Measurements from ENCODE around the gene GOLGA6D.
"Not testable (repeated sequence)": the region's sequence is repeated elsewhere in the genome, so short reads cannot be mapped to it uniquely, and the experiment has no call there.

The GOLGA6D gene

DNA sequence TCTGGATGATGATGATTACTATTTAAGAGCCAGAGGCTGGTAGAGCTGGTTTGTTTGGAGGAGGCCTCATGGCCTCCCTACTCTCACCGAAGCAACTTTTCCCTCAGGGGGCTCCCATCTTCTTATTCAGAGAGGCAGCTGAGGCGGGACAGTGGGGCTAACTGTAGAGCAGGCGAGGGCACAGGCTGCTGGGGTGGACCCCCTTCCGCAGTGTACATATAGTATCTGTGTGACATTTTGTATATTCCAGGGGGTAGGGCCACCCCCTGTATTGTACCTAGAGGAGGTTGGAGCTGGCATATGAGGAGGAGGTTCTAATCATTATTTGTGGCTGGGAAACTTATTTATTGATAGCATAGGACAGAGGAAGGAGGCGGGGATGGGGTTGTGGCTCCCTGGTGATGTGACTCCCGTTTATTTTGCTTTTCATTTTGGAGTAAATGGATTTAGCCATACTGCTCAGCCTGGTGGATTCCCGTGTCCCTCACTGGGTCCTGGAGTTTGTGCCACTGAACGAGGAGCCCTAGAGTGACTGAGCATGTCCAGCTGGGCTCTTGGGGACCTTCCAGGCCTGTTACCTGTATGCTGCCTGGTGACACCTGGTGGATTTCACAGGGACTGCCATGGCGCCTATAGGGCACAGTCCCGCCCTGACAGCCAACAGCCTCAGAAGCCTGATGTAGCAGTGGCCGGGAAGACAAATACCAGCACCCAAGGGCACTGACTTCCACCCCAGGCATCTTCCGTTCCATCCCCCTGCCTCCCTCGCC, 16.1 kb downstream of the GOLGA6D start:
- DNase-seq, result not testable (repeated sequence)

DNA sequence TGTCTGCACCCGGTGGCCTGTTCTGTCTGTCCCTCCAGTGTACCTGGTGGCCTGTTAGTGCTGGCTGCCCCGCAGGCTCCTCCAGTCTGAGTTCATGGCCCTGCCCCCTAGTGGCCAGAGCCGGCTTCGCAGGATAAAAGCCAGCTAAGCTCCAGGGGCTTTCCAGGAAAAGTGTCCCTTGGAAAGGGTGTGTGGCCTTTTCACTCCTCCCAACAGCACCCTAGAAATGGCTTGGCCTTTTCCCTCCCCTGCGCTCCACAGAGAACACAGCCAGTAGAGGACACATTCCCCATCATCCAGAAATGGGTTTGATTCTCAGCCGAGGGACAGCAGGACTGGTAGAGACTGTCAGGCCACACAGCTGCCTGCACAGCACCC, 16.7 kb downstream of the GOLGA6D start:
- DNase-seq, result not testable (repeated sequence)

DNA sequence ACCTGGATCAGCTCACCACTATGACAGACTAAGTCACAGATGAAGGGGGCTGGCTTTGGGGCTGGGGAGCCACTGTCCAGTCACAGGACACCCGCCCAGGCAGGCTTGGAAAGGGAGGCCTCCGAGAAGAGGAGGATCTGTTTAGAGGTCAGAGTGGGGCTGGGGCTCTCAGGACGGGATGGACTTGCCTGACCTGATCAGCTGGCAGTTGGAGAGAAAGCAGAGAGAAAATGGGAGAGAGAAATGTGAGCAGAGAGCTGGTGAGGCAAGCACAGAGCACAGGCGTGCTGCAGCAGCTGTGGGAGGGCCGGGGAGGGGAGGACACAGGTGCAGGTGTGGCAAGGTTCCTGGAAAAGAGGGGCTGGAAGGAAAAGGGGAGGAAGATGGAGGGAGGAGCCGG, 17.4 kb downstream of the GOLGA6D start:
- DNase-seq, result not testable (repeated sequence)

DNA sequence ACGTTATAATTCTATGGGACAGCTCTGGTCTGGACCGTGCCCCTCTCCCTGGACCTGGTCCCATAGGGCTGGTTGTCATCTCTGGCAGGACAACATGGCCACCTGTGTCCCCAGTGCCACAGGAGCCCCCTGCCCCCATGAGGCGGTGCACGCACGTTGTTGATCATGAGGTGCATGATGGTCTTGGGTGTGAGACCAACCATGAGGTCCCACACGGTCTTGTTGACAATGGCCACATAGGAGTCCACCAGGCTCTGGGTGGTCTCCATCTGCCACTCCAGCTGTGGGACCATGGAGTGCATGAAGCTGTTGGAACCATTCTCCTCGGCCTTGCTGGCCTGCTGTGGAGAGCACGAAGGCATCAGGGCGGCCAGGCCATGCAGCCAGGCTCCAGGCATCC, 19.7 kb downstream of the GOLGA6D start:
- DNase-seq, result no peak

DNA sequence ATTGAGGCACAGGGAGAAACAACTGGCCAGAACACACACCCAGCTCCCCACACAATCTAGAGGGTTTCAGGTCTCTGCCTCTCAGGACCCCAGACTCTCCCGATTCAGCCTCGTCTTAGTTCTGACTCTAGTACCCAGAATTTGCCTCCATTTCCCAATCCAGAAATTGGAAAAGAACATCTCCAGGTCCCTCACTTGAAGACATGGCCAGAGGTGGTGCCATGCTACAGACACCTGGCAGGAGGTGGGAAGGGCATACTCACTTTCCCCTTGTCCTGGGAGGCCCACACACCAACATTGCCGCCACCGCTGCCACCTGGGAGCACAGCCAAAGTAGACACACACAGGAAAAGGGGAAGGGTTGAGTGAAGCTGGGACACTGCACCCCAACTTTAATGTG, 20.1 kb downstream of the GOLGA6D start:
- DNase-seq, result not testable (repeated sequence)

DNA sequence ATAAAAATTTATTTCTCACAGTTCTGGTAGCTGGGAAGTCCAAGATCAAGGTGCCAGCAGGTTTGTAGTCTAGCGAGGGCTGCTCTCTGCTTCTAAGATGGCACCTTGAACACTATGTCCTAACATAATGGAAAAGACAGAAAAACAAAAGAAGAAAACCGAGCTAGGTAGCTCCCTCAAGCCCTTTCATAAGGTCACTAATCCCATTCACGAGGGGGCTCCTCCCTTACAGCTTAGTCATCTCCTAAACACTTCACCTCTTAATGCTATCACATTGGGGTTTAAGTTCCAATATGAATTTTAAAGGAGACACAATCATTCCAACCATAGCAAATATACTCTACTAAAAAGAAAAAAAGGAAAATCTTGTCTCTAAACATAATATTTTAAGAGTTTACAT, 23.6 kb downstream of the GOLGA6D start:
- DNase-seq, result no peak

DNA sequence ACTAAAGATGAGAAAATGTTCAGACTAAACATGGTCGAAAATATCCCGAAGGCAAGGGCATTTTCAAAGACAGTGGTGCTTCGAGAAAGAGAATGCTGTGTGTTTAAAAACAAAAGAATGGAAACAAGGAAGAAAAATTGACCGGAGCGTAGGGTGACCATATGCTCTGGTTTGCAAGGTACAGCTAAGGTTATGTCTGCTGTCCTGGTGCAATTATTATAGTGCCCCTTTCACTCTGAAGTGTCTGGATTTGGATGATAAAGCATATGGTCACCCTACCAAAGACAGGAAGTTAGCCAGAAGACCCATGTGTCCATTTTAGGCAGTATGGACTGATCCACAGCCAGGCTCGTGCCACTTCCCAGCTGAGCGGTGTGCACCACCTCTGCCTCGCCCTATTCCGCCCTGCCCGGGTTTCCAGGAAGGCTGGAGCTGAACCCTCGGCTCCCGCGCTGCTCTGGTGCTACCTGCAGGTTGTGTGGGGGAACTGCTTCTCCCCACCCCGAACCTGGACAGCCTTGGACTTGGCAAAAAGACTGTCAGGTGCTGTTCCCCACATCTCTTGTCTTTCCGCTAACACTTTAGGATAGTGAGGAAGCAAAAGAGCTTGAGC, 25.2 kb downstream of the GOLGA6D start:
- DNase-seq, result no peak

DNA sequence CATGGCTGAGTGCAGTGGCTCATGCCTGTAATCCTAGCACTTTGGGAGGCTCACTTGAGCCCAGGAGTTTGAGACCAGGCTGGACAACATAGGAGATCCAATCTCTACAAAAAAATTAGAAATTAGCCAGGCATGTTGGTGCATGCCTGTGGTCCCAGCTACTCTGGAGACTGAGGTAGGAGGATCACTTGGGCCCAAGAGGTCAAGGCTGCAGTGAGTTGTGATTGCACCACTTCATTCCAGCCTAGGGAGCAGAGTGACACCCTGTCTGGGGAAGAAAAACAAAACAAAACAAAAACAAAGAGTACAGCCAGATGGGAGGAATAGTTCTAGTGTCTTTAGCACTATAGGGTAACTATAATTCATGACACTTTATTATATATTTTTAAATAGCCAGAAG, 27.1 kb downstream of the GOLGA6D start:
- DNase-seq, result no peak

DNA sequence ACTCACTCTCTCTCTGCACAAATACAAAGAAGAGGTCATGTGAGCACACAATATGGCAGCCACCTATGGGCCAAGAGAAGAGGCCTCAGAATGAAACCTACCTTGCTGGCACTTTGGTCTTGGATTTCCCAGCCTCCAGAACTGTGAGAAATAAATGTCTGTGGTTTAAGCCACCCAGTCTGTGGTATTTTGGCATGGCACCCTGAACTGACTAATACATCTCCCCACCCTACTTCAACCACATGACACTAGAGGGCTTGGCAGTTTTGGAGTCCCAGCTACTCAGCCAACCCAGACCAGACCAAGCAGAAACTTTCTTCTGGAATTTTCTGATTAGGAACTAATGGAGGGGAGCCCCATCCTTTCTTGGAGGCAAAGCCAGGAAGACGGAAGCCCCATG, 29.9 kb downstream of the GOLGA6D start:
- DNase-seq, result not testable (repeated sequence)

DNA sequence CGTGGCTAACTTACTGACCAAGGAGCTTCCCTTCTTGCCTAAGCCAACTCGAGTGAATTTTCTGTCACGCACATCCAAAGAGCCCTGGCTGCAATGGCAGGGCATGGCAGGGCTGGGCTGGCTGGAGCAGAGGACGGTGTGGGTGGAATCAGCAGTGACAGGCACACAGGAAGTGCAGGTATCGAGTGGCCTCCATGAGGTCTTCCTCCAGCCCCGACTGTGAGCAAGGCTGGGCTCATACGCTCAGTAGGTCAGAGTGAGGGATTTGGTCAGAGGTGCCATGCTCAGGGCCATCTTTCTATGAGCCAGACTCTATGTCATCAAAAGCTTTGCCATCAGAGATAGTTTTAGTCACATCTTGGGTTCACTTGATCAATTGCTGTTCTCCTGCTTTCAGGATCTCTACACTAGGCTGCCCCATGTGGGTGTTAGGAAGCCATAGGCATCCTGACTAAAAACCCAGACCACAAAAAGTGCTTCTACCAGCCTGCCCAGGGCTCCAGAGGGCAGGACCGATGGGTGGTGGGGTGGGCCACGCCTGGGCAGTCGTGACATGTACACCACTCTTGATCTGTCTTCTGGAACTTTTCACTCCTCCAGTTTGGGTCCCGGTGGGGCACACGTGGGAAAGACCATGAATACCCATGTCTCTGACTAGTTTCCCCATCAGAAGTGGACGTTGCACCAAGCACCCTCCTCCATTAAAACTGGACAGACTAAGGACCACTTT, 30.6 kb downstream of the GOLGA6D start:
- no peak for DNase-seq

DNA sequence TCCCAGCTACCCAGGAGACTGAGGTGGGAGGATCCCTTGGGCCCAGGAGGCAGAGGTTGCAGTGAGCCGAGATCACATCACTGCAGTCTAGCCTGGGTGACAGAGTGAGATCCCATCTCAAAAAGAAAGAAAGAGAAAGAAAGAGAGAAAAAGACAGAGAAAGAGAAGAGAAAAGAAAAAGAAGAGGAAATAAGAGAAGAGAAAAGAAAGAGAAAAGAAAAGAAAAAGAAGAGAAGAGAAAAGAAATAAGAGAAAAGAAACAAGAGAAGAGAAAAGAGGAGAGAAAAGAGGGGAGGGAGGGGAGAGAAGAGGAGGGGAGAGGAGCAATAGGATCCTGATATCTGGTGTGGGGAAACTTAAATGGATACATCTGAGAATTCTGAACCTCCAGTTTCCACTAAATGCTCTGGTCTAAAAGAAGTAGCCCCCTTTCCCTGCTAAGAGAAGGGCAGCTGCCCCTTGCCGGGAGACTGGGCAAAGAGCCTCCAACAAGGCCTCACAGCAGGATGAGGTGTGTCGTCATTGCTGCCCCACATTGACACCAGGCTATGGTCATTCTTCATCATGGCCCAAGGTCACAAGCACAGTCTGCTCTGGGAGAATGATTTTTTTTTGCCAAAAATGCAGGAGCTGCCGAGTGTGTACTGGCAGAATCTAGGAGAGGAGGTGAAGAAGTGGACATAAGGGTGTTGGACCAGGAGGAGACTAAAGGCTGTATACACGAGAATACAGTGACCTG, 32.1 kb downstream of the GOLGA6D start:
- DNase-seq, result no peak

DNA sequence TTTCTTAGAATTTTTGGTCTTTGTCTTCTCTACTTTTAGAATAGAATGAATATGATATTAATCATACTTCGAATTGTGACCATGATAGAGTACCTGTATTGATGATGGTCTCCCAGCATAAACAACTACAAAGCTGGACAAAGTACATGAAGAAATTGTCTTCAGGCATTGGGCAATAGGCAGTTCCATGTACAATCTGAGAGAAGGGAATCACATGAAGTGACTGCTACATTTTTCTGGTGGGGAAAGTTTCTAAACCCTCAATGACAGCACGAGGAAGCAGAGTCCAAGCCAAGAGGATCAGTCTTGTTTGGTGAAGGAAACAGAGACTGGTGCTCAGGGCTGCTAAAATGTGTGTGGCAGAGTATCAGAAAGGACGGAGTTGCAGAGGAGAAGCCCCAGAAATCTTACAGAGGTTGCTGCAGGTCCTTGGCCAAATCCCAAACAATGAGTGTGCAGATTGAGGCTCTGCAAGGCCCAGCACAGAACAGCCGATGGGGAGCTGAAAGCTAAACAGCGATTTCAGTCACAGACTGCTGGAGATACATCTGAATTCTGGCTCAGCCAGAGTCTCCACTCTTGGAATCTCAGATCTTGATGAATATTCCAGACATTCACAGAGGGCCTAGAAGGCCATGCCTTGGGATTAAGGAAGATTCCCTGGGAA, 36.7 kb downstream of the GOLGA6D start:
- not testable (repeated sequence) for DNase-seq

DNA sequence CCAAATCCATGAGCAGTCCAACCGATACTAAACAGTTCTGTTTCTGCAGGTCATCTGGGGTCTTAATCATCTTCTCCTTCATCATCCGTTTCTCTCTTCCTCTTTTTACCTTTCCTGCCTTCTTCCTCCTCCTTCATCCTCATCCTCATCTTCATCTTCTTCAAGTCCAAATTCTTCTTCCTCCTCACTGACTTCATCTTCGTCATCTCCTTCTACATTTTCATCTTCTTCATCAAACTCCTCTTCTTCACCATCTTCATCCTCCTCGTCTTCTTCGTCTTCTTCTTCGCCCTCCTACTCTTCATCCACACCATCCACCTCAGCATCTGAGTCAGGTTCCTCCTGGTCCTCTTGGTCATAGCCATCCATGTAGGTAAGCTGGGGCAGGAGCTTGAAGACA, 39.1 kb downstream of the GOLGA6D start:
- DNase-seq, result no peak

DNA sequence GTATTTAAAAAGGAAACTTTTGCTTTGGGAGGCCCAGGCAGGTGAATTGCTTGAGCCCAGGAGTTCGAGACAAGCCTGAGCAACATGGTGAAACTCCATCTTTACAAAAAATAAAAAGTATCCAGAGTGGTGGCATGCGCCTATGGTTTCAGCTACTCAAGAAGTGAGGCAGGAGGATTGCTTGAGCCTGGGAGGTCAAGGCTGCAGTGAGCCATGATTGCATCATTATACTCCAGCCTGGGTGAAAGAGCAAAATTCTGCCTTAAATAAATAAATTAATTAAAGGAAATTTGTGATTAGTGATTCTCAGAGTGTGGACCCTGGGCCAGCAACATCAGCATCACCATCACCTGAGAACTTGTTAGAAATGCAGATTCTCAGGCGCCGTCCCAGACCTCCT, 43.3 kb downstream of the GOLGA6D start:
- no peak for DNase-seq

DNA sequence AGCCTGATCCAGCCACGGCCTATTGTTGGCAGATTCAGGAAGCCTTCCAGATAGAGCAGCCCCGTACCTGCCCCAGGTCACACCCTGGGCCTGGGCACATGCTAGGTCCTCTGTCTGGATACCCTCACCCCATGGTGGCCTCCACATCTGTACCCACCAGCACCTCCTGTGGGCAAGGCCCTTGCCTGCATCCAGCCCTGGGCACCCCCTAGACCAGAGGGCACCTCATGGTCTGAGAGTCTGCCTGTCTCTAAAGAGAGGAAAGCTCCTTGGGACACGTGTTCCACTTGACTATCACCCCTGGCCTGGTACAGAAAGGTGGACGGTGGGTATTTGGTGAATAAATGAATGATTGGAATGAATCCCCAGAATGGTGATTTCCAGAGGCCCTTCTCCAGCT, 44.4 kb downstream of the GOLGA6D start:
- no peak for DNase-seq

DNA sequence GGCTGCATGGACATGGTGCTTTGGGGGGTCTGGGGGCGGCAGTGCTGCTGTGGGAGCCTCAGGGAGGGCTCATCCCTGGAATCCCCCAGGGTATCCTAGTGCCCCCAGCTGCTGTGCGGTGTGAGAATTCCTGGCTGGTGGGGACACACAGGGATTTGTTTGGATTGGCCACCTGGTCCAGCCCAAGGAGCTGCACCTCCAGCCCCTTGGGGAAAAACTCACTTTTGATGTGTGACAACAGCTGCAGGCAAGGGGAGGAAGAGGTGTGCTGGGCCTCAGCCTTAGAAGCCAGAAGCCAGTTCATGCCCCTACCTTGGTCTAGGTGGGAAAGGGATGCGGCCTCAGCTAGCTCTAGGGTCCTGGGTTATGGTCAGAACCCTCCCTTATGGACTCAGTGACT, 44.9 kb downstream of the GOLGA6D start:
- DNase-seq, result no peak

DNA sequence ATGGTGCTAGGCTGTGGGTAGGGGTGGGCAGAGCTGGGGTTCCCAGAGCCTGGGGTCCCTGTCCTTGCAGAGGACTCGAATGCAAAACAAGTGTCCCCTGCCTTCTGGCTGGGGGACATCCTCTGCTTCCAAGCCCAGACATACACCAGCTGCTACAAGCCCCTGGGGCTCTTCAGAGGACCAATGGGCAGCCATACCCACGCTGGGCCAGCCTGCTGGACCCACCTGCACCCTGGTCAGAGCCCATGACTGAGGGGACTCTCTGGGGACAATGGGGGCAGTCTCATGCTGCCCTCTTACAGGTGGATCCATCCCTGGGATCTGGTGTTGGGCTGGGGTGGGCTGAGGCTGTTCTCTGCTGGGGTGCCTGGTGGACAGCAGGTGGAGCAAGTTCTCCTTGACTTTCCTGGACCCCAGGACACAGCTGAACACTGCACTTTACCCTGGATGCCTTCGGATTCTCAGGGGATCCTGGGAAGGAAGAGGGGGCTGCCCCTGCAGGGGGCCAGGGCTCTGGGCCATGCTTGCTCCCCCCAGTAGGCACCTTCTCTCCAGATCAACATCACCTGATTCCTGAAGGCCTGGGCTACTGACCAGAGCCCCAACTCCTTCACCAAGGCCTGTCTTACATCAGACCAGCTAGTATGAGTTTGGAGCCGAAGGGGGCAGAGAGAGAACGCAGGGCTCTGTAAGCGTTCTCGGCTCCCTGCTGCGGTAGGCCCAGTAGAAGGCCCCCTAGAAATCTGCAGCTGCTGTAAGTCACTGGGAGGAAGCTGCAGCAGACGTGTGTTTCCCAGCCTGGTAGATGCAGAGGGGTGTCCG, 46.1 kb downstream of the GOLGA6D start:
- DNase-seq, result no peak

DNA sequence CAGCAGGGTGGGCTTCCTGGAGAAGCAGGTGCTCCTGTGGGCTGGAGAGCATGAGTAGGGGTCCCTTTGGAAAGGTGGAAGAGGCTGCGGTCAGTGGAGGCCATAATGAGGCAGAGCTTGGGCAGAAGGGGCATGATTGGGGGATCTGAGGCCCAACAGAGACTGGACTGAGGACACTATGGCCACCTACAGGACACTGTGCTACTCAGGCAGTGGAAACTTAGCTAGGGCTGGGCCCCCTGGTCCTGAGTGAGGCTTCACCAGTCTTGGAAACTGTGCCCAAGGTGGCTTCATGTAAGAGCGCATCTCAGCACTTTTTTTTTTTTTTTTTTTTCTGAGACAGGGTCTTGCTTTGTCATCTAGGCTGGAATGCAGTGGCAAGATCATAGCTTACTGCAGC, 46.9 kb downstream of the GOLGA6D start:
- DNase-seq, result no peak

DNA sequence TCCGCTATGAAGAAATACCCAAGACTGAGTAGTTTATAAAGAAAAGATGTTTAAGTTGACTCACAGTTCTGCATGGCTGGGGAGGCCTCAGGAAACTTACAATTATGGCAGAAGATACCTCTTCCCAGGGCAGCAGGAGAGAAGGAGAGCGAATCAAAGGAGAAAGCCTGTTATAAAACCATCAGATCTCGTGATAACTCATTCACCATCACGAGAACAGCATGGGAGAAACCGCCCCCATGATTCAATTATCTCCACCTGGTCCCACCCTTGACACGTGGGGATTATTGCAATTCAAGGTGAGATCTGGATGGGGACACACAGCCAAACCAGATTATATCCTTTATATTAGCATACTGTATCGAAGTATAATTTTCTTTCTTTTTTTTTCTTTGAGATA, 49.5 kb downstream of the GOLGA6D start:
- DNase-seq, result not testable (repeated sequence)

DNA sequence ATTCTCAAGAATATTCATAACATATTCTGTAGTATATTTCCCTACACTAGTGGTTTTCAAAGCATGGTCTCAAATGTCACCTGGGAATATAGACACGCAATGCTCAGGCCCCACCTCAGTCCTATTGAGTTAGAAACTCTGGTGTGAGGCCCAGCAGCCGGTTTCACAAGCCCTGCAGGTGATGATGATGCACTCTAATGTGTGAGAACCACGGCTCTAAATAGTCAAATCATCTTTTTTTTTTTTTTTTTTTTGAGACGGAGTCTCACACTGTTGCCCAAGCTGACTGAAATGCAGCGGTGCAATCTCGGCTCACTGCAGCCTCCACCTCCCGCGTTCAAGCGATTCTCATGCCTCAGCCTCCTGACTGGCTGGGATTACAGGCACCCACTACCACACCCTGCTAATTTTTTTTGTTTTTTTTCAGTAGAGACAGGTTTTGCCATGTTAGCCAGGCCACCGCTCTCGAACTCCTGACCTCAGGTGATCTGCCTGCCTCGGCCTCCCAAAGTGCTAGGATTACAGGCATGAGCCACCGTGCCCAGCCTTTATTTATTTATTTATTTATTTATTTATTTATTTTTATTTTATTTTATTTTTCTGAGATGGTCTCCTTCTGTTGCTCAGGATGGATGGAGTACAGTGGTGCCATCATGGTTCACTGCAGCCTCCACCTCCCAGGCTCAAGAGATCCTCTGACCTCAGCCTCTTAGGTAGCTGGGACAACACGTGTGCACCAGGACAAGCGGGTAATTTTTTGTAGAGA, 51.2 kb downstream of the GOLGA6D start:
- not testable (repeated sequence) for DNase-seq

DNA sequence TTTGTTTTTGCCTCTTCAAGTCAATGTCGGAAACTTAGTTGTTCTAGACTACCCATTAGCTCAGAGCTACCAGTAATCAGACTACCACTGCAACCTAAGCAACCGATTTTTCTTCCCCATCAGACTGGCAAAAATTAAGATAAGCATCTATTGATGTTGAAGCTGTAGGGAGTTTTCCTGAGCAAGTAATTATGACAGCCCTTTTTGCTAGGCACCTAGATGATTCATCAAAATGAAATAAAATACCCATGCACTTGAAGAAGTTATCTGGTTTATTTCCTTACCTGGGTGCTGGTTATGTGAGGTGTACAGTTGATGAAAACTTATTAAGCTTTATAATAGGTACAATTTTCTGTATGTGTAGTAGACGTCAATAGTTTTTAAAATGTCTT, 52.7 kb downstream of the GOLGA6D start:
- no peak for DNase-seq
